HepG2 (cell line): ENCODE results near the gene DOCK1. TPM values are rescaled to one million over a fixed set of nuclear protein-coding genes. Genes with fewer than 3 reads are reported as not detected.

Source experiments
- ATAC-seq: fragments of 200-7000 bp; cut with Tn5 transposase; 3 replicates; pipeline ENCODE4 v1.9.1; 2020; ENCODE audit warnings: mild to moderate bottlenecking, moderate library complexity
- BruUV-seq: library from RNA; stranded (reverse); fragments of 400-500 nt; replicated peaks from 2 replicates; lab custom pipeline; 2021; lab: Mats Ljungman, UMichigan
- CTCF ChIA-PET: fragments of 300-600 bp; formaldehyde crosslinking; extraction: SDS; loops from one replicate; lab custom pipeline; 2021; ENCODE audit warnings: low total read pairs, inconsistent platforms, low intra/inter-chr PET ratio; lab: Yijun Ruan, JAX
- POLR2A ChIA-PET: fragments of 350-600 bp; sonication (Branson Sonifier 250); formaldehyde crosslinking; loops from one replicate; lab custom pipeline; 2020; ENCODE audit warnings: antibody characterized with exemption, inconsistent platforms; lab: Yijun Ruan, JAX
- DNase-seq: peaks from one replicate; pipeline ENCODE4 v3.0.0-alpha.2; 2015; ENCODE audit warnings: low spot score
- FAIRE-seq: peaks from 3 replicates; lab custom pipeline; 2011; peaks lifted over from hg19 to GRCh38; lab: Jason Lieb, UNC
- H2AFZ ChIP-seq: one replicate; pipeline ENCODE4 v1.6.1; 2011; ENCODE audit warnings: low read length, inconsistent platforms
- H3K27ac ChIP-seq: fragments of 300-600 bp; 3 replicates; pipeline ENCODE4 v1.8.0; 2011; ENCODE audit warnings: mixed run types, mild to moderate bottlenecking, mixed read lengths, low read length, inconsistent platforms; ENCODE audit not compliant: insufficient read depth; ENCODE audit errors: extremely low read length
- H3K27me3 ChIP-seq, 2 experiments: fragments of 200-600 bp in 1 of 2; 2 replicates in 1 of 2; 3 replicates in 1 of 2; pipeline versions ENCODE4 v1.6.0 to v1.8.0; 2011; ENCODE audit warnings: low read length in 2 of 2, mild to moderate bottlenecking in 2 of 2, moderate library complexity in 2 of 2, inconsistent platforms in 1 of 2; ENCODE audit not compliant: insufficient read depth in 2 of 2, control insufficient read depth in 1 of 2
- H3K36me3 ChIP-seq, 2 experiments: fragments of 200-600 bp in 1 of 2; replicated peaks in 1 of 2; 2 replicates in 1 of 2; 3 replicates in 1 of 2; pipeline versions ENCODE4 v1.5.1 to v1.8.0; 2011; ENCODE audit warnings: low read length in 2 of 2, inconsistent platforms in 1 of 2; ENCODE audit not compliant: insufficient read depth in 2 of 2, control insufficient read depth in 1 of 2
- H3K4me1 ChIP-seq: 2 replicates; pipeline ENCODE4 v1.5.1; 2012; ENCODE audit warnings: low read length, inconsistent platforms; ENCODE audit not compliant: insufficient read depth
- H3K4me2 ChIP-seq: 2 replicates; pipeline ENCODE4 v1.6.0; 2011; ENCODE audit warnings: low read depth, low read length, inconsistent platforms
- H3K4me3 ChIP-seq, 3 experiments: fragments of 200-600 bp in 1 of 3; sonication (generic), shearing (Covaris generic) in 1 of 3; replicated peaks in 1 of 3; 2 replicates each; pipeline ENCODE4 v1.5.1; 2011 to 2016; ENCODE audit warnings: low read length in 3 of 3, inconsistent platforms in 2 of 3, low read depth in 2 of 3, mild to moderate bottlenecking in 2 of 3, control low read depth in 1 of 3, mixed read lengths in 1 of 3; ENCODE audit not compliant: insufficient read depth in 1 of 3
- H3K79me2 ChIP-seq: one replicate; pipeline ENCODE4 v1.6.1; 2011; ENCODE audit warnings: low read length, inconsistent platforms; ENCODE audit not compliant: insufficient read depth
- H3K9ac ChIP-seq: 2 replicates; pipeline ENCODE4 v1.6.0; 2011; ENCODE audit warnings: mild to moderate bottlenecking, low read depth, low read length, inconsistent platforms; ENCODE audit not compliant: insufficient read depth
- H3K9me3 ChIP-seq: 2 replicates; pipeline ENCODE4 v1.5.1; 2012; ENCODE audit warnings: mild to moderate bottlenecking, low read length
- H4K20me1 ChIP-seq: 2 replicates; pipeline ENCODE4 v1.6.0; 2011; ENCODE audit warnings: inconsistent platforms, mild to moderate bottlenecking, low read length, moderate library complexity; ENCODE audit not compliant: insufficient read depth
- CCAR2 ChIP-seq: fragments of 200-400 bp; formaldehyde crosslinking; optimal IDR thresholded peaks from 2 replicates; pipeline ENCODE3; 2018; ENCODE audit warnings: low read depth, mild to moderate bottlenecking, low read length, moderate library complexity
- DNMT1 ChIP-seq: sonication (generic); formaldehyde crosslinking; IDR thresholded peaks from 2 replicates; pipeline ENCODE4 v1.5.1; 2020; ENCODE audit warnings: mild to moderate bottlenecking, missing genetic modification reagents
- ZNF230 ChIP-seq: sonication (generic); formaldehyde crosslinking; IDR thresholded peaks from 2 replicates; pipeline ENCODE4 v1.4.0; 2020; ENCODE audit warnings: mild to moderate bottlenecking, missing genetic modification reagents
- ZNF432 ChIP-seq: sonication (generic); formaldehyde crosslinking; IDR thresholded peaks from 2 replicates; pipeline ENCODE4 v1.5.0; 2020; ENCODE audit warnings: missing genetic modification reagents, mild to moderate bottlenecking, borderline replicate concordance
- ZNF552 ChIP-seq: sonication (generic); formaldehyde crosslinking; IDR thresholded peaks from 2 replicates; pipeline ENCODE4 v1.9.0; 2022; ENCODE audit warnings: missing genetic modification reagents, mild to moderate bottlenecking, borderline replicate concordance
- ZNF577 ChIP-seq: sonication (generic); formaldehyde crosslinking; IDR thresholded peaks from 2 replicates; pipeline ENCODE4 v1.4.0; 2020; ENCODE audit warnings: mild to moderate bottlenecking, low read depth, missing genetic modification reagents, borderline replicate concordance
- WGBS: methylation state at CpG from one replicate; pipeline ENCODE4 v1.1.6; 2017; ENCODE audit warnings: low lambda C conversion rate; 5-methylcytosine and 5-hydroxymethylcytosine counted together
- in situ Hi-C: cut with HindIII; loops from 2 replicates; pipeline ENCODE4 v1.10.0; 2017; ENCODE audit warnings: low pct_unique_long_range_greater_than_20kb; ENCODE audit not compliant: extremely low pct_ligation_motif_present
- intact Hi-C: fragments of 100-400 bp; cut with micrococcal nuclease; formaldehyde crosslinking; loops from one replicate; pipeline ENCODE4 v1.10.0; 2022; ENCODE audit not compliant: unreplicated experiment
- polyA plus RNA-seq, 8 experiments: library from polyadenylated mRNA; depleted of rRNA in 3 of 8; stranded (reverse) in 7 of 8; unstranded in 1 of 8; fragments of >200 nt; fragmentation: Illumina TruSeq in 4 of 8; extraction: Trizol in 4 of 8; gene quantifications; 2 replicates each; pipeline versions ENCODE4 v1.2.1 to v1.2.3, GENCODE V29; 2011 to 2016; ENCODE audit warnings: low read depth in 4 of 8, missing spikeins in 1 of 8, mixed read lengths in 1 of 8; ENCODE audit not compliant: insufficient read depth in 1 of 8
- total RNA-seq, 5 experiments: library from RNA; depleted of rRNA; stranded (reverse); fragments of >200 nt; fragmentation: Illumina TruSeq; extraction: Trizol; gene quantifications; 2 replicates each; pipeline ENCODE4 v1.2.3, GENCODE V29; 2016; ENCODE audit warnings: low read depth in 1 of 5
- TF ChIP-seq, protein P1 (sequence below): sonication (generic); formaldehyde crosslinking; IDR thresholded peaks from 2 replicates; pipeline ENCODE4 v1.5.1; 2020; ENCODE audit warnings: mild to moderate bottlenecking, missing genetic modification reagents, borderline replicate concordance

DOCK1 gene
- total and polyA plus RNA-seq, 2 of the 13 experiments (the other 11 are each of a cell fraction or from before 2014, with no cell fraction given), result 8.3 to 25.5 TPM

DNA sequence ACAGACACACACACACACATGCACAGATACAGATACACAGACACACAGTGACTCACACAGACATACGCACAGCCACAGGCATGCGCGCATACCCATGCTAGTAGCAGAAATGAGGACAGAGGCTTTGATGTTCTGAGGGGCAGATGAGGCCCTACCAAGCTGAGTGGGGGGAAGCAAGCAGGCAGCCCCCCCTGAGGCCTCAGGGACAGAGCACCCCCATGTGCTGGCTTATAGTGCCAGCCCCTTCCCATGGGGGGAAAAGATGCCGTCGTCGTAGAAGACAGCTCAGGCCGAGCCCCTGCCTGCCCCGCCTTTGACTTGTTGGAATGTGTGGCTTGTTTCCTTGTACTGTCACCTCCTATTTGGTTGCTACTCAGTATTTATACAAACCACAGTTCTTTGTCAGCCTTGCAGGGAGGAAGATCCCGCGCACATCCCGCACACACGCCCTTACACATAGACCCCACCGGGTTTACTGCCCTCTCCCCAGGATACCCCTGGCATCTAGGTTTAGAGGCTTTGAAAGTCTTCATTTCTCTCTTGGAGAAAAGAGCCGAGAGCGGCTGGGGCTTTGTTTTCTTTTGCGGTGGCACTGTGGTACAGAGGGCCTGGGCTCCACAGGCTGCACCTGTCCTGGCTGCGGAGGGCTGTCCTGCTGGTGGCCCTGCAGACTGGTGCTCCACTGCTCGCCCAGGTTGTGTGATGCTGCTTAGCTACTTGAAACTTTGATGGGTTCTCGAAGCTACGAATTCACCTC, 112.5 kb downstream of the DOCK1 start (continued):
- TF ChIP-seq ZNF432 (CRISPR knock-in tag), result no peak
- TF ChIP-seq, protein P1, sequence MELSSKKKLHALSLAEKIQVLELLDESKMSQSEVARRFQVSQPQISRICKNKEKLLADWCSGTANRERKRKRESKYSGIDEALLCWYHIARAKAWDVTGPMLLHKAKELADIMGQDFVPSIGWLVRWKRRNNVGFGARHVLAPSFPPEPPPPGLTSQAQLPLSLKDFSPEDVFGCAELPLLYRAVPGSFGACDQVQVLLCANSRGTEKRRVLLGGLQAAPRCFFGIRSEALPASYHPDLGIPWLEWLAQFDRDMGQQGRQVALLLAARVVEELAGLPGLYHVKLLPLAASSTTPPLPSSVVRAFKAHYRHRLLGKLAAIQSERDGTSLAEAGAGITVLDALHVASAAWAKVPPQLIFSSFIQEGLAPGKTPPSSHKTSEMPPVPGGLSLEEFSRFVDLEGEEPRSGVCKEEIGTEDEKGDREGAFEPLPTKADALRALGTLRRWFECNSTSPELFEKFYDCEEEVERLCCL (CRISPR knock-in tag), result no peak

DNA sequence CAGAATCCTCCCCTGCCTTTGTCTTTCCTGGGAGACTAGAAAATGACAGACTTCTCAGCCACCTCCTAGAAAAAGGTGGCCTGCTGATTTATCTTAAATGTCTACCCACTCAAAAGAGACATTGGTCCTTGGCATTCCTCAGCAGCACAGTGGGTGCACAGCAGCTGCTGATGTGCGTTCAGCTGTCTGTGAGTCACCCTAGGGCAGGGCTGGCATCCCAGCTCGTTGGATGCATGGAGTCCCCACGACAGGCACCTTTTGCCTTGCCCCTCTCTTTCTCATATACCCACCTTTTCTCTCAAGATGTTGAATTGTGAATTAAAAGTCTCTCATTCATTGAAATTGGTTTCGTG, 113.0 kb downstream of the DOCK1 start:
- in situ Hi-C loops, result no loop called here
- ChIA-PET POLR2A (no interaction called here), CTCF (no interaction called here)
- FAIRE-seq (no peak), DNase-seq (no peak), ATAC-seq (no peak)
- BruUV-seq, result no TSS peak
- peaks cover 5% of the 10 kb centered on the region; the same call in 1 of the 2 replicates for H3K4me1 ChIP-seq
- no peaks in the 10 kb centered on the region for H3K79me2 ChIP-seq
- TF ChIP-seq ZNF230 (CRISPR knock-in tag), result no peak
- WGBS, result 95% methylated on average over 4 of the region's 4 CpGs
- intact Hi-C loops, result no loop called here
- H3K9me3 ChIP-seq, result no peaks in the 10 kb centered on the region
- H3K27me3 ChIP-seq, result no peaks in the 10 kb centered on the region
- H3K36me3 ChIP-seq, result peaks cover 5 to 33% of the 10 kb centered on the region in 2 experiments; a peak in 4 of 5 replicates
- no peak overlapping the region for H3K27ac ChIP-seq
- H2AFZ ChIP-seq, result no peak overlapping the region
- no peak overlapping the region for H3K4me3 ChIP-seq
- H4K20me1 ChIP-seq, result no peaks in the 10 kb centered on the region
- H3K9ac ChIP-seq, result no peak overlapping the region
- H3K4me2 ChIP-seq, result no peak overlapping the region

DNA sequence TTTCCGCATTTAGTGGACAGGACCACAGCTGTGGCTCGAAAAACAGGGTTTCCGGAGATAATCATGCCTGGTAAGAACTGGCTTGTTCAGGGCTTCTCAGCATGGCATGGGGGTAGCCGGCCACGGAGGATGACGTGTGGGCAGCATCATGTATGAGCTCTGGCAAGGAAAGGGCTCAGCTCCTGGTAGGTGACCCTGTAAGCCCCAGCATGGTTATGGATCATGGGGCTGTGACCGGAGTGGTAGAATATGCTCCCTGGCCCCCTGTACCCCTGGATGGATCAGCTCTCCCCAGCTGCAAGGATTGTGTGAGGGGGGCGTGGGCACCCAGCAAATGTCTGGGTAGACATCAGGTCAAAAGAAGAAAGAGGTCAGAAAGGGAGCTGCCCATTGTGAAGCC, 113.5 kb downstream of the DOCK1 start:
- 96% methylated on average over 7 of the region's 8 CpGs for WGBS

More for the DNA sequence above, 113.5 kb downstream of the DOCK1 start:
- Histone ChIP-seq H3K27me3 (no peaks in the 10 kb centered on the region), H3K4me2 (no peak overlapping the region), H3K36me3 (peaks cover 5 to 34% of the 10 kb centered on the region in 2 experiments), H3K4me1 (peaks cover under 1% of the 10 kb centered on the region; the same call in 1 of the 2 replicates), H4K20me1 (no peaks in the 10 kb centered on the region), H3K4me3 (no peak overlapping the region), H3K9ac (no peak overlapping the region), H3K9me3 (no peaks in the 10 kb centered on the region)
- POLR2A ChIA-PET, result no interaction called here
- no peak for FAIRE-seq
- no TSS peak for BruUV-seq
- intact Hi-C loops, result no loop called here
- in situ Hi-C loops, result no loop called here
- ATAC-seq, result no peak
- CTCF ChIA-PET, result no interaction called here
- no peak for DNase-seq
- TF ChIP-seq DNMT1 (CRISPR knock-in tag), result no peak
- no peak for TF ChIP-seq CCAR2
- TF ChIP-seq ZNF552 (CRISPR knock-in tag), result no peak
- TF ChIP-seq ZNF577 (CRISPR knock-in tag), result no peak
- TF ChIP-seq, all 625 proteins: peak for 0
- no peaks in the 10 kb centered on the region for H3K79me2 ChIP-seq
- no peak overlapping the region for H2AFZ ChIP-seq
- no peak overlapping the region for H3K27ac ChIP-seq
